Measurements from ENCODE around the gene ANKRD52. TPM values are rescaled to one million over a fixed set of nuclear protein-coding genes. Genes with fewer than 3 reads are reported as not detected.

Gene ANKRD52
- total and polyA plus RNA-seq, 2 experiments from 2014 or later = 20.3 to 25.2 TPM

- Histone ChIP-seq H4K20me1 (replicated peaks; ENCODE audit: insufficient read depth) (peaks cover 3% of the 10 kb centered on the region; the same call in 1 of the 2 replicates), H2AFZ (no peak overlapping the region)
Observed at GRCh38 chr12:56222531-56222895, 35.7 kb downstream of the ANKRD52 start.

More at GRCh38 chr12:56222531-56222895, 35.7 kb downstream of the ANKRD52 start:
- peaks cover 20% of the 10 kb centered on the region for H3K36me3 Mint-ChIP-seq (ENCODE audit: low read depth)
- DNase-seq (ENCODE audit: low spot score) (no peak), ATAC-seq (no peak)
- H3K36me3 ChIP-seq (ENCODE audit: insufficient read depth) = 0 out of 2 replicates have a peak, but pooled peaks cover 2% of the 10 kb centered on the region
- peak overlapping the region; percentile 93 for H3K4me3 Mint-ChIP-seq
- TF ChIP-seq CREB1 (CRISPR knock-in tag; IDR thresholded peaks at IDR 0.05; ENCODE audit: low read depth) (no peak), REST (IDR thresholded peaks at IDR 0.05; ENCODE audit: unreplicated experiment) (no peak), NANOG (IDR thresholded peaks at IDR 0.05; ENCODE audit: borderline replicate concordance) (no peak), JUNB (IDR thresholded peaks at IDR 0.05; ENCODE audit: unreplicated experiment) (no peak), ZNF331 (CRISPR knock-in tag; IDR thresholded peaks at IDR 0.05; ENCODE audit: low read depth) (no peak), POLR2AphosphoS5 (IDR thresholded peaks at IDR 0.05; ENCODE audit: low read depth) (no peak), ZNF462 (CRISPR knock-in tag; IDR thresholded peaks at IDR 0.05) (no peak), EZH2phosphoT487 (IDR thresholded peaks at IDR 0.05; ENCODE audit: unreplicated experiment) (no peak), ETS1 (IDR thresholded peaks at IDR 0.05) (no peak), STAT1 (IDR thresholded peaks at IDR 0.05; ENCODE audit: unreplicated experiment) (no peak), EZH2 (IDR thresholded peaks at IDR 0.05; ENCODE audit: low read depth, unreplicated experiment) (no peak), ZNF114 (CRISPR knock-in tag; IDR thresholded peaks at IDR 0.05) (no peak), CTCF (conservative IDR thresholded peaks at IDR 0.05; ENCODE audit: low read depth in 2 of 2) (no peak)
- H3F3A ChIP-seq (replicated peaks; ENCODE audit: low read depth) = peaks cover 20% of the 10 kb centered on the region; the same call in 1 of the 2 replicates
- peaks cover 30% of the 10 kb centered on the region for H3K4me1 ChIP-seq (ENCODE audit: insufficient read depth)
- peak overlapping the region; percentile 90 for H3K4me2 ChIP-seq
- no peaks in the 10 kb centered on the region for H3K27me3 ChIP-seq (ENCODE audit: insufficient read depth)
- H3K79me2 ChIP-seq (replicated peaks; ENCODE audit: insufficient read depth) = peaks cover 37% of the 10 kb centered on the region
- H3K27ac ChIP-seq (ENCODE audit: low read depth) = peak overlapping the region; percentile 98
- peaks cover 3% of the 10 kb centered on the region; the same call in 1 of the 3 replicates for H3K9me3 Mint-ChIP-seq
- H3K4me1 Mint-ChIP-seq = peaks cover 34% of the 10 kb centered on the region
- H3K27ac Mint-ChIP-seq = peak overlapping the region; percentile 99
- peak overlapping the region; percentile 74 for H3K4me3 ChIP-seq
- H3K27me3 Mint-ChIP-seq (ENCODE audit: insufficient read depth, low read depth, poor library complexity) = peaks cover 5% of the 10 kb centered on the region
- H3K9me2 ChIP-seq (ENCODE audit: insufficient read depth) = no peaks in the 10 kb centered on the region
